Lower lobe of right lung (tissue), 2 donors: ENCODE data around the gene NDUFC1. TPM values are rescaled to one million over a fixed set of nuclear protein-coding genes. Genes with fewer than 3 reads are reported as not detected.
"Not testable (repeated sequence)": the region's sequence is repeated elsewhere in the genome, so short reads cannot be mapped to it uniquely, and the experiment has no call there.

Experiments used
- ATAC-seq, 2 donors: fragments of 200-7000 bp; cut with Tn5 transposase; one replicate each; pipeline ENCODE4 v1.9.1; 2020 to 2022; ENCODE audit warnings: mild to moderate bottlenecking in 2 of 2, moderate library complexity in 2 of 2
- DNase-seq: peaks from one replicate; pipeline ENCODE4 v3.0.0-alpha.2; 2020
- H3K27ac ChIP-seq: fragments of 200-600 bp; one replicate; pipeline ENCODE4 v1.8.0; 2022
- H3K27me3 ChIP-seq: fragments of 200-600 bp; one replicate; pipeline ENCODE4 v1.8.0; 2022; ENCODE audit warnings: low read depth
- H3K36me3 ChIP-seq: fragments of 200-600 bp; one replicate; pipeline ENCODE4 v1.8.0; 2022; ENCODE audit warnings: mild to moderate bottlenecking
- H3K4me1 ChIP-seq: fragments of 200-600 bp; one replicate; pipeline ENCODE4 v1.8.0; 2022
- H3K4me3 ChIP-seq: fragments of 200-600 bp; one replicate; pipeline ENCODE4 v1.8.0; 2022; ENCODE audit warnings: mild to moderate bottlenecking
- H3K9me3 ChIP-seq: fragments of 200-600 bp; one replicate; pipeline ENCODE4 v1.8.0; 2022
- intact Hi-C: fragments of 100-400 bp; cut with DNase I; formaldehyde crosslinking; loops from one replicate; pipeline ENCODE4 v1.11.0; 2022
- total RNA-seq: library from RNA; stranded (reverse); fragmentation: NEBNext Ultra II Directional; extraction: Animal tissue kit (Norgen Biotek cat#: 25700); gene quantifications from one replicate; pipeline ENCODE4 v1.2.1, GENCODE V29; 2021
- TF ChIP-seq, protein P1 (sequence below): fragments of 200-600 bp; IDR thresholded peaks from one replicate; pipeline ENCODE4 v1.8.0; 2022; ENCODE audit warnings: antibody characterized with exemption, mild to moderate bottlenecking
- donor health status: DM: no; HTN: yes; CAD: no; lungs with severe emphysema.

NDUFC1 gene
- total RNA-seq, 1 donor from 2014 or later = 52.0 TPM

DNA sequence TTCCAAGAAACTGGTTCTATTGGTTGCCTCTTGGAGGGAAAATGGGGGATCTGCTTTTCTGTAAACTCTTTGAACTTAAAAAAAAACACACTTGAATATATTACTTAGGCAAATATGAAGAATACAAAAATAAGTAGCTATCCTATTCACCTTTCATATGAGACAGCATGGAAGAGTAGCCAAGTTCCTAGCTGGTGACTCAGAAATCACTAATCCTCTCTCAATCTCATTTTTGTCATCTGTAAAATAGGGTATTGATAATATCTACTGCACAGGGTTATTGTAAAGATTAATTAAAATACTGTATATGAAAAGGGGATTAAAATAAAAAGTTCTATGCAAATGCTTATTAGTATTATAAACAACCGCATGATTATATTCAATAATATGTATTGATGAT is 35.0 kb downstream of the NDUFC1 start:
- no peaks in the 10 kb centered on the region for H3K36me3 ChIP-seq
- TF ChIP-seq, protein P1, sequence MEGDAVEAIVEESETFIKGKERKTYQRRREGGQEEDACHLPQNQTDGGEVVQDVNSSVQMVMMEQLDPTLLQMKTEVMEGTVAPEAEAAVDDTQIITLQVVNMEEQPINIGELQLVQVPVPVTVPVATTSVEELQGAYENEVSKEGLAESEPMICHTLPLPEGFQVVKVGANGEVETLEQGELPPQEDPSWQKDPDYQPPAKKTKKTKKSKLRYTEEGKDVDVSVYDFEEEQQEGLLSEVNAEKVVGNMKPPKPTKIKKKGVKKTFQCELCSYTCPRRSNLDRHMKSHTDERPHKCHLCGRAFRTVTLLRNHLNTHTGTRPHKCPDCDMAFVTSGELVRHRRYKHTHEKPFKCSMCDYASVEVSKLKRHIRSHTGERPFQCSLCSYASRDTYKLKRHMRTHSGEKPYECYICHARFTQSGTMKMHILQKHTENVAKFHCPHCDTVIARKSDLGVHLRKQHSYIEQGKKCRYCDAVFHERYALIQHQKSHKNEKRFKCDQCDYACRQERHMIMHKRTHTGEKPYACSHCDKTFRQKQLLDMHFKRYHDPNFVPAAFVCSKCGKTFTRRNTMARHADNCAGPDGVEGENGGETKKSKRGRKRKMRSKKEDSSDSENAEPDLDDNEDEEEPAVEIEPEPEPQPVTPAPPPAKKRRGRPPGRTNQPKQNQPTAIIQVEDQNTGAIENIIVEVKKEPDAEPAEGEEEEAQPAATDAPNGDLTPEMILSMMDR = no peak
- intact Hi-C loops = no loop called here
- H3K9me3 ChIP-seq = no peaks in the 10 kb centered on the region
- no peaks in the 10 kb centered on the region for H3K27me3 ChIP-seq
- H3K4me1 ChIP-seq = peaks cover 18% of the 10 kb centered on the region
- no peak for ATAC-seq
- DNase-seq = no peak
- no peak overlapping the region for H3K27ac ChIP-seq
- H3K4me3 ChIP-seq = no peak overlapping the region

GRCh38 chr4:139266583-139267257 is 35.6 kb downstream of the NDUFC1 start:
- intact Hi-C loops = no loop called here
- H3K4me3 ChIP-seq = peak overlapping the region; percentile 38
- peak; percentile 82 for DNase-seq
- no peaks in the 10 kb centered on the region for H3K36me3 ChIP-seq
- ATAC-seq = peak; percentile 86 to 92
- TF ChIP-seq, protein P1 = no peak
- H3K27ac ChIP-seq = peak overlapping the region; percentile 37
- no peaks in the 10 kb centered on the region for H3K27me3 ChIP-seq
- H3K9me3 ChIP-seq = no peaks in the 10 kb centered on the region
- H3K4me1 ChIP-seq = peaks cover 18% of the 10 kb centered on the region

- DNase-seq (no peak), ATAC-seq (no peak)
- Histone ChIP-seq H3K27ac (peak overlapping the region; percentile 37), H3K4me1 (peaks cover 18% of the 10 kb centered on the region), H3K9me3 (no peaks in the 10 kb centered on the region), H3K36me3 (no peaks in the 10 kb centered on the region), H3K4me3 (peak overlapping the region; percentile 38), H3K27me3 (no peaks in the 10 kb centered on the region)
- intact Hi-C loops = no loop called here
- TF ChIP-seq, protein P1 = no peak
These were observed 36.1 kb downstream of the NDUFC1 start for GRCh38 chr4:139266208-139266582.

- Histone ChIP-seq H3K27ac (no peak overlapping the region), H3K4me3 (no peak overlapping the region), H3K4me1 (peaks cover 18% of the 10 kb centered on the region), H3K36me3 (no peaks in the 10 kb centered on the region), H3K9me3 (no peaks in the 10 kb centered on the region), H3K27me3 (no peaks in the 10 kb centered on the region)
- ATAC-seq = no peak
- TF ChIP-seq, protein P1 = no peak
- intact Hi-C loops = no loop called here
- DNase-seq = no peak
These were observed 36.6 kb downstream of the NDUFC1 start for GRCh38 chr4:139265654-139266053.

DNA sequence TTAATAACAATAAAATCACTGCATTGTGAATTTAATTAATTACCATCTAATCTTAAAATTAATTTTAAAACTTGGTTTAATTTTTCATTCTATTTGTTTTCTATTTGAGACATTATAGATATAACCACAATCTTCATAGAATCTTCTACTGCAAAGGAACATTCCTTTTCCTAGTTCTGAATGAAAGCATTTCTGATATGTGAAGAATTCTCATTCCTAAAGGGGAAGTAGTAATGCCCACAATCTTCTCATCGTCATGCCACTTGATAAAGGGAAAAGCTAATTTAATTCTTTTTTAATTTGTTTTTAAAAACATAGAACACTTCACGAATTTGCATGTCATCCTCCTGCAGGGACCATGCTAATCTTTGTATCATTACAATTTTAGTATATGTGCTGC is 45.9 kb downstream of the NDUFC1 start:
- no peaks in the 10 kb centered on the region for H3K27me3 ChIP-seq
- H3K27ac ChIP-seq = no peak overlapping the region
- DNase-seq (no peak), ATAC-seq (no peak)
- H3K36me3 ChIP-seq = no peaks in the 10 kb centered on the region
- TF ChIP-seq, protein P1 = no peak
- H3K4me3 ChIP-seq = no peak overlapping the region
- intact Hi-C loops = no loop called here
- H3K9me3 ChIP-seq = no peaks in the 10 kb centered on the region
- H3K4me1 ChIP-seq = no peaks in the 10 kb centered on the region

- H3K36me3 ChIP-seq, H3K9me3 ChIP-seq, ATAC-seq, DNase-seq, H3K4me1 ChIP-seq, H3K27ac ChIP-seq, intact Hi-C loops, H3K4me3 ChIP-seq, H3K27me3 ChIP-seq: not testable (repeated sequence)
These were observed 46.7 kb downstream of the NDUFC1 start for GRCh38 chr4:139255581-139255980.
